HK-2 (cell line): Measurements from ENCODE around the gene CDKL4.
"Not testable (repeated sequence)": the region's sequence is repeated elsewhere in the genome, so short reads cannot be mapped to it uniquely, and the experiment has no call there.

Experiments used
- DNase-seq: peaks from one replicate; pipeline ENCODE4 v3.0.0-alpha.2; 2018; ENCODE audit not compliant: unreplicated experiment

Gene CDKL4

DNA sequence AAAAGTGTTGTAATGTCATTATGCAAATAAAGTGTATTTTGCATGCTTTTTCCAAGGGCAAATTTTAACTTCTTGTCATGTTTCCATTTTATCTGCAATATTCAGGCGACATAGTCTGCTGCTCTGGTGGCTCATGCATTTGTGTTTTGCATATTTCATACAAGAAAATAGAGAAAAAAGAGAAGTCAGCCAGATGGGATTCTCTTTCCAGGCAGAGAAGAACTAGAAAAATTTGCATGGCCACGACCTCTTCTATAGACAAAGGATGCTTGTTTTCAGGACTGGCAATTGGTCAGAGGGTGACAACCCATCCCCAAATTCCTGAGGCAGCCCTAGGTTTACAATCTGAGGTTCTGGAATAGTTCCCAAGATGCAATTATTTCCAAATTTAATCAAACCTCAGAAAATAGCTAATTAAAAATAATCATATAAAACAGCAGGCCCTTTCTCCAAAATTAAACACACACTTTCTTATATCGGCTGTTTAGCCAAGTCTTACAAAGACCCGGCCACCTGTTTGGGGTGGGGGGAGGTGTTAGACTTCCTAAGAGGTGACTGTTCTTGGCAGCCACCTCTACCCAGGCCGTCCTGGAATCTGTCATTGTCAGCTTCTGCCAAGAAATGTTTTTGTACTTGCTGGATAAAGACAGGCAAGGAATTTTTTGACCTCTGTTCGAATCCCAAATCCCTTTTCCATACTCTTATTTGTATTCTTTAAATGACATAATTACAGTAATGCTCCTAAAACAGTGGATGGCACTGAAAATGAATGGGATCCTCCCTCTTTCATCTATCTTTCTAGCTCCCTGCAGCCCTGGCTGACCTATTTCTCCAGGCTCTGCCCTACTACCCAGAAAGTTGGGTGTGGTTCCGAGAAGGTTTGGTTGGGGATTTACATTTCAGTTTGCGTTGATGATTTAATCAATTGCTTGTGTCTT lies 102.2 kb downstream of the CDKL4 start:
- DNase-seq: no peak

DNA sequence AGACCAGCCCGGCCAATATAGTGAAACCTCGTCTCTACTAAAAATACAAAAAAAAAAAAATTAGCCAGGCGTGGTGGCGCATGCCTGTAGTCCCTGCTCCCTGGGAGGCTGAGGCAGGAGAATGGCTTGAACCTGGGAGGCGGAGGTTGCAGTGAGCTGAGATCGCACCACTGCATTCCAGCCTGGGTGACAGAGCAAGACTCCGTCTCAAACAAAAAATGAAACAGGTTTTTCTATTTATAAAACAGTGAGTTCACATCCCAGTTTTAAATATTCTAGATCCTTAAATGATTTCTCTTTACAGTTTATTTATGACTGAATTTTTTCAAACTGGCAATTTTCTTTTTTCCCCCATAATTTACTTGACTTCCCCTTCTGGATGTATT lies 102.8 kb downstream of the CDKL4 start:
- DNase-seq: not testable (repeated sequence)

DNA sequence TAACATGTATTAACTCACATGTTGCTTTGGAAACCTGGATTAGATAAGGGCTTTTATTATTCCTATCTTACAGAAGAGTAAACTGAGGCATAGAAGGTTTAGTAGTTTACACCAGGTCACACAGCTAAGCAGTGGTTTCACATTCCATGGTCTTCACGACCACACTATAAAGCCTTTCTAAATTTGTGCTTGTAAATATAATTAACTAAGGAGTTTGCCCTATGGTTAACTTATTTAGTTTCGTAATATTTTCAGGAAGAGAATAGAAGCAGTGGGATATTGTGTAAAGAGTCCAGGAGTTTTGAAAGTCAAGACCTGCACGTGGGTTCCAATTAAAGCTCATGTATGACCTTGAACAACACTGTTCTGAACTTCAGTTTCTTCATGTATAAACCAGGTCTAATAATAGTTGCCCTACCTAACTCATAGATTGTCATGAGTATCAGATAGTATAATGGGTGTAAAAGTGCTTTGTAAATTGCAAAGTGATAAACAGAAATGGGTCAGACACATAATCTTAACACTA lies 103.4 kb downstream of the CDKL4 start:
- no peak for DNase-seq

DNA sequence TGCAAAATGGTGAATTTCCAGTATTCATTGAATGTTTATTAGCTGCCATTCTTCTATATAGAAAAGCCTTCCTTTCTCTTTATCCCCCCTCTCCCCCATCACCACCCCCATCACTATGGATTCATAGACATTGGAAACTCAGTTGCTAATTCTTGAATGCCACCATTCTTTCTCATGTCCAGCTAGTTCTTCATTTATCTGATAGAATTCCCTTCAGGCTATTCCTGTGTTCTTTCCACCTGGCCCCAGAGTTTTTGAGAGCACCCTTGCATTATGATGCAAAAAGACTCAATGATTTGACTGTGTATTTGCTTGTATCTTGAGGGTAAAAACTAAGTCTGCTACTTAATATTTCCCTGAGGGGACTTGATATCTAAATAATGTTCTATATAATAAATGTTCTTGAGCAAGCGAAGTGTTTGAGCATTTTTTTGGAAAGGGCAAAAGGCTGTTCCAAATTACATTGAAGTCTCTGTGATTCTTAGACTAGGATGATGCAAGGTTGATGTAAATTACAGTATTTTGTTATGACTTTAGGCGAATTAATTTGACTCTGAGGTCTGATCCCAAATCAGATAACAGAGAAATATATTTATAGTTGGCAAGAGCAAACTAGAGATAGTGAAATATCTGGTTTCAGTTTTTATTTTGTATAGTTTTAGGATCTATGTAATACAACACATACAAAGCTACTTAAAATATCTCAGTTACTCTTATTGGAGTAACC lies 104.1 kb downstream of the CDKL4 start:
- no peak for DNase-seq

DNA sequence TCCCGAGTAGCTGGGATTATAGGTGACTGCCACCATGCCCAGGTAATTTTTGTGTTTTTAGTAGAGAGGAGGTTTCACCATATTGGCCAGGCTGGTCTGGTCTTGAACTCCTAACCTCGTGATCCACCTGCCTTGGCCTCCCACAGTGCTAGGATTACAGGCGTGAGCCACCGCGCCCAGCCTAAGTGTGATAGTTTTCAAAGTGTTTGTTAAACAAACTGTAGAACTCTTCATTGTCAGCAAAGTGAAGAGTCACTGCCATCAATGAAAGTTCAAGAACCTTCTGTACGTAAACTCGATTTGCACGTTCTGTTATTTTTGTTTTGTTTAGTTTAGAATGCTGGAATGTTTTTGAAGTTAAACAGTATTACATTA lies 104.9 kb downstream of the CDKL4 start:
- no peak for DNase-seq

DNA sequence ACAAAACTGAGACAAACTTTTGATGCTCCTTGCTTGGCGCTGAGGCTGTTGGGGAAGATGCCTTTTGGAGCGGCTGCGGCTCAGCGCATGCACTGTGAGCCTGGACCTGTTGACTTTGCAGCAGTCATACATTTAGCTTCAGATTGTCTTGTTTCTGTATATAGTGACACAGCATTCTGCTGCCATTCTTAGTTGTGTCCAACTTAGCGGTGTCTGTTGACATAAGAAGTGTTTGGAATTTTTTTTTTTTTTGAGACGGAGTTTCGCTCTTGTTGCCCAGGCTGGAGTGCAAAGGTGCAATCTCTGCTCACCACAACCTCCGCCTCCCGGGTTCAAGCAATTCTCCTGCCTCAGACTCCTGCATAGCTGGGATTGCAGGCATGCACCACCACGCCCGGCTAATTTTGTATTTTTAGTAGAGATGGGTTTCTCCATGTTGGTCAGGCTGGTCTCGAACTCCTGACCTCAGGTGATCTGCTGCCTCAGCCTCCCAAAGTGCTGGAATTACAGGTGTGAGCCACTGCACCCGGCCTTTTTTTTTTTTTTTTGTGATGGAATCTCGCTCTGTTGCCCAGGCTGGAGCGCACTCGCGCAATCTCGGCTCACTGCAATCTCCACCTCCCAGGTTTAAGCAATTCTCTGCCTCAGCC lies 105.5 kb downstream of the CDKL4 start:
- DNase-seq: not testable (repeated sequence)

DNA sequence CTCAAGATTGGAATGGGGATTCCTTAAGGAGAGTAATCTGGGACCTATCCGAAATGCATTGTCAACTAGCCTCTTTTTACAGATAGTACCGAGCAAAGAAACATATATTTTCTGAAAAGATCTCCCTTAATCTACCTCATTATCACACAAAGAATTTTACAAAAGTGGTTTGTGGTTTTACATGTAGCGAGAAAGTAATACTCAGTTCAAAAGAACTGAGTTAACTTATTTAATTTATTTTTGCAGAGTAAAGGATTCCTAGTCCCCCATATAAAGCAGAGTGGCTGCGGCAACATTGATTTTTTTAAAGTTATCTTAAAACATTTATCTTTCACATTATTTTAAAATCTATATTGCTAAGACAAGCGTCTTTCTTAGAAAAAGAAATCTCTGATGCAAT lies 107.0 kb downstream of the CDKL4 start:
- DNase-seq: no peak

DNA sequence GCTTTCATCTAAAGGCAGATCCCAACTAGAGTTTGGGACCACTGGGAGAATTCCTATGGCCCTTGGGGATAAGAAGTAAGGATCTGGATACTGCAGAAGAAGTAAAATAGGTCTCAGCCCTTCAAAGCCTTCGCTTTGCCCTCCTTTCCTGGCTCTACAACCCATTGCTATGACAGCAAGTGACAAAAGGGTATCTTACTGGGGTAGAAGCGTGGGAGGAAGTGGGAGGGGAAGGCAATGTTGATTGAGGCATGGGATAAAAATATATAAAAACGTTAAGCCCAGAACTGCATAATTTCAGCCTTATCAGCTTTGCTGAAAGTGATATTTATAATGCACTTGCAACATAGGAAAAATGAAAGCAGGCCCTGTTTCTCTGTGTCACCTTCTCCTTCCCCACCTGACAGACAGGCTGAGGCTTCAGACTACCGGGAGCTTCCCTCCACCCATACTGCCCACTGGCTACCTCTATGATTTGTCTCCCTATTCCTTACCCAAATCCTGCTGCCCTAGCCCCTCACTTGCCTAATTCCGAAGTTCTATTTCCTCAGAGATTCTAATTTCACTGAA lies 108.0 kb downstream of the CDKL4 start:
- DNase-seq: no peak

DNA sequence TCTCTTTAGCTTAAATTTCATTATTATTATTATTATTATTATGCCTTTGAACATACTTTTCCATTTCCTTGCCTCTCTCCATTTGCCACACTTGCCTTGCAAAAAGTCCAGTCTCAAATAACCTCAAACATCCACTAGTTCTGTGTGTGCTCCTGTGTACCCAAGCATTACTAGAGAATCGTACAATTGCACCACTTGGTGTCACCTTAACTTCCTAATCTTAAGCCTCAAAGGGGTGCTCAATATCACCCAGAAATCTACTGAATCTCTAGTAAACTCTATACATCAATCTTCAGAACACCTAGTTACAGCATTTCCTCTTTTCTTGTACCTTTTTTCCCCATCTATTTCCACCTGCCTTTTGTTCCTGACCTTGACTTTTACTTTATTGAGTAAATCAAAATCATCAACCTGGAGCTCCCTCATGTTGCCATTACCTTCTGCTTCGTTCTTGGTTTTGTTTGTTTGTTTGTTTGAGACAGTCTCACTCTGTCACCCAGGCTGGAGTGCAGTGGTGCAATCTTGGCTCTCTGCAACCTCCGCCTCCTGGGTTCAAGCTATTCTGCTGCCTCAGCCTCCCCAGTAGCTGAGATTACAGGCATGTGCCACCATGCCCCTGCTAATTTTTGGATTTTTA lies 110.4 kb downstream of the CDKL4 start:
- DNase-seq: no peak

DNA sequence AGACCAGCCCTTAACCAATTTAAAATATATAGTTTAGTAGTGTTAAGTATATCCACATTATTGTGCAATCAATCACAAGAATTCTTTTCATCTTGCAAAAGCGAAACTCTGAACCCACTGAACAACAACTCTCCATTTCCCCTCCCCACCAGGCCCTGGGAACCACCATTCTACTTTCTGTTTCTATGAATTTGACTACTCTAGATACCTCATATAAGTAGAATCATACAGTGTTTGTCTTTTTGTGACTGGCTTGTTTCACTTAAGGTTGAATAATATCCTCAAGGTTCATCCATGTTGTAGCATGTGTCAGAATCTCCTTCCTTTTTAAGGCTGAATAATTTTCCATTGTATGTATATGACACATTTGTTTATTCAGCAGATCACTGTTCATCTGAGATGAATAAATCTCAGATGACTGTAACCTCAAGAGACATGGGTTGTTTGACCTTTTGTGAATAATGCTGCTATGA lies 114.8 kb downstream of the CDKL4 start:
- DNase-seq: no peak

DNA sequence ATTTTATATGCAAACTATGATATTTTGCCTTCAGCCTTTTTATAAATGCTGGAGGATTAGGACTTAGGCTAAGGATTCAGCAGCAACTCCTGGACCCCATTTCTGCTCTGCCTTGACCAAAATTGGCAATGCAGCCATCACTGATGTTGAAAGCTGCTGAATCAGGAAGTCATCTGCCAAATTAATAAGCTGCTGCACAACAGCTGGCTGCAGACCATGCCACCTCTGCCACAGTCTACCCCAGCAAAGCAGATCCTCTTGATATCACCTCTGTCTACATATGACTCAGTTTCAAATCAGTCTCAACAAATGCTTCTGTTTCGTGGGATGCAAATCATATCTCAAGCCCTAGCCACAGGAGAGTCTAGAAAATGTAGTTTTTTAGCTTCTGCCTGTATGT lies 115.8 kb downstream of the CDKL4 start:
- DNase-seq: no peak
